ENCODE measurements around the gene SLMAP. TPM values are rescaled to one million over a fixed set of nuclear protein-coding genes. Genes with fewer than 3 reads are reported as not detected.

The SLMAP gene
- total and polyA plus RNA-seq, 2 of the 13 experiments (the other 11 are each of a cell fraction or from before 2014, with no cell fraction given): 24.0 to 48.3 TPM

DNA sequence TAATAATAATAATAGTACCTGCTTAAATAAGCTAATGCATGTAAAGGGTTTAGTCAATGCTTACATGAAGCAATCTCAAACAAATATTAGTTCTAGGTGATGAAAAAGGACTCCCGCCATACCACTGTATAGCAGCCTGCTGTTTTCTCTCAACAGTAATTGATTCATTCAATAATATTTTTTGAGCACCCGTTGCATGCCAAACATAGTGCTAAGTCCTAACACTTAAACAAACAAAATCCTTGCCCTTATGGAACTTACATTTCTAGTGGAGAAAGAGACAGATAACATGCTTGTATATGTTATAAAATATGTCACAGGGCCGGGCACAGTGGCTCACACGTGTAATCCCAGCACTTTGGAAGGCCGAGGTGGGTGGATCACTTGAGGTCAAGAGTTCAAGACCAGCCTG, 190.9 kb downstream of the SLMAP start:
- no peak overlapping the region for H3K9ac ChIP-seq (ENCODE audit: insufficient read depth, low read depth, low read length)
- H2AFZ ChIP-seq (ENCODE audit: low read length): no peak overlapping the region
- BruUV-seq (replicated peaks): no TSS peak
- H3K27me3 ChIP-seq (ENCODE audit: control insufficient read depth in 1 of 2, insufficient read depth in 2 of 2, low read length in 2 of 2): no peaks in the 10 kb centered on the region; a peak in 1 of 5 replicates
- H3K4me2 ChIP-seq (ENCODE audit: low read depth, low read length): peak overlapping the region; percentile 94
- H3K4me3 ChIP-seq (replicated peaks in 1 of 3; ENCODE audit: insufficient read depth in 1 of 3, low read depth in 2 of 3, low read length in 3 of 3): no peak overlapping the region
- DNase-seq (ENCODE audit: low spot score) (peak; percentile 91), ATAC-seq (peak; percentile 54), FAIRE-seq (no peak)
- in situ Hi-C loops (cut with HindIII; ENCODE audit: extremely low pct_ligation_motif_present, low pct_unique_long_range_greater_than_20kb): no loop called here
- H4K20me1 ChIP-seq (ENCODE audit: insufficient read depth, low read length): no peaks in the 10 kb centered on the region
- ChIA-PET CTCF (ENCODE audit: low intra/inter-chr PET ratio, low total read pairs) (no interaction called here), POLR2A (interaction anchor here (1.0 to 2.9 kb wide), 3 partner anchors 13 to 27 kb away, joined by 3 to 10 read pairs (median 3); no protein-coding TSS in a partner anchor)
- H3K36me3 ChIP-seq (replicated peaks in 1 of 2; ENCODE audit: control insufficient read depth in 1 of 2, insufficient read depth in 2 of 2, low read length in 2 of 2): no peaks in the 10 kb centered on the region
- no peaks in the 10 kb centered on the region for H3K79me2 ChIP-seq (ENCODE audit: insufficient read depth, low read length)
- H3K4me1 ChIP-seq (ENCODE audit: insufficient read depth, low read length): peaks cover 86% of the 10 kb centered on the region
- 1% methylated on average over 5 of the region's 5 CpGs for WGBS (ENCODE audit: low lambda C conversion rate)
- intact Hi-C loops (cut with micrococcal nuclease; ENCODE audit: unreplicated experiment): no loop called here
- H3K9me3 ChIP-seq (ENCODE audit: low read length): no peaks in the 10 kb centered on the region
- H3K27ac ChIP-seq (ENCODE audit: extremely low read length, insufficient read depth, low read length): peak overlapping the region; percentile 32
- TF ChIP-seq NCOR1 (IDR thresholded peaks at IDR 0.05; ENCODE audit: borderline replicate concordance, low read length) (peak; percentile 73), HES4 (CRISPR knock-in tag; IDR thresholded peaks at IDR 0.05; ENCODE audit: borderline replicate concordance) (no peak), SP140L (CRISPR knock-in tag; IDR thresholded peaks at IDR 0.05; ENCODE audit: borderline replicate concordance) (no peak), HNRNPH1 (optimal IDR thresholded peaks at IDR 0.05; ENCODE audit: low read depth, low read length) (no peak), ZNF251 (CRISPR knock-in tag; IDR thresholded peaks at IDR 0.05) (no peak), ZNF766 (CRISPR knock-in tag; IDR thresholded peaks at IDR 0.05; ENCODE audit: borderline replicate concordance) (no peak), ISL2 (CRISPR knock-in tag; IDR thresholded peaks at IDR 0.05) (peak; percentile 28; the same call in 1 of the 2 replicates), FOXA3 (CRISPR knock-in tag; IDR thresholded peaks at IDR 0.05) (peak; percentile 63), EP300 (IDR thresholded peaks at IDR 0.05; ENCODE audit: low read depth in 2 of 2, low read length in 2 of 2) (peak in 1 of 2 experiments; percentile 44; a peak in 1 of 4 replicates), EP300 (CRISPR knock-in tag; IDR thresholded peaks at IDR 0.05; ENCODE audit: borderline replicate concordance) (no peak), ZNF724P (CRISPR knock-in tag; IDR thresholded peaks at IDR 0.05; ENCODE audit: borderline replicate concordance) (no peak), PHF8 (CRISPR knock-in tag; IDR thresholded peaks at IDR 0.05) (no peak), PAF1 (CRISPR knock-in tag; IDR thresholded peaks at IDR 0.05) (no peak), ZNF83 (CRISPR knock-in tag; IDR thresholded peaks at IDR 0.05; ENCODE audit: borderline replicate concordance) (no peak), ZSCAN22 (CRISPR knock-in tag; IDR thresholded peaks at IDR 0.05) (no peak), EZH2 (conservative IDR thresholded peaks at IDR 0.05; ENCODE audit: low read depth, low read length) (no peak), SIN3B (IDR thresholded peaks at IDR 0.05; ENCODE audit: low read length) (no peak), TBX3 (IDR thresholded peaks at IDR 0.05; ENCODE audit: borderline replicate concordance) (peak; percentile 58; the same call in 1 of the 2 replicates)
- TF ChIP-seq, protein P1, sequence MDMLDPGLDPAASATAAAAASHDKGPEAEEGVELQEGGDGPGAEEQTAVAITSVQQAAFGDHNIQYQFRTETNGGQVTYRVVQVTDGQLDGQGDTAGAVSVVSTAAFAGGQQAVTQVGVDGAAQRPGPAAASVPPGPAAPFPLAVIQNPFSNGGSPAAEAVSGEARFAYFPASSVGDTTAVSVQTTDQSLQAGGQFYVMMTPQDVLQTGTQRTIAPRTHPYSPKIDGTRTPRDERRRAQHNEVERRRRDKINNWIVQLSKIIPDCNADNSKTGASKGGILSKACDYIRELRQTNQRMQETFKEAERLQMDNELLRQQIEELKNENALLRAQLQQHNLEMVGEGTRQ (IDR thresholded peaks at IDR 0.05; ENCODE audit: low read depth, low read length): no peak
- TF ChIP-seq, protein P1 (CRISPR knock-in tag; IDR thresholded peaks at IDR 0.05; ENCODE audit: borderline replicate concordance): no peak
- TF ChIP-seq, protein P2, sequence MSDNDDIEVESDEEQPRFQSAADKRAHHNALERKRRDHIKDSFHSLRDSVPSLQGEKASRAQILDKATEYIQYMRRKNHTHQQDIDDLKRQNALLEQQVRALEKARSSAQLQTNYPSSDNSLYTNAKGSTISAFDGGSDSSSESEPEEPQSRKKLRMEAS (IDR thresholded peaks at IDR 0.05): 0 out of 2 replicates have a peak, but pooled peaks have one; percentile 16
- TF ChIP-seq, protein P3, sequence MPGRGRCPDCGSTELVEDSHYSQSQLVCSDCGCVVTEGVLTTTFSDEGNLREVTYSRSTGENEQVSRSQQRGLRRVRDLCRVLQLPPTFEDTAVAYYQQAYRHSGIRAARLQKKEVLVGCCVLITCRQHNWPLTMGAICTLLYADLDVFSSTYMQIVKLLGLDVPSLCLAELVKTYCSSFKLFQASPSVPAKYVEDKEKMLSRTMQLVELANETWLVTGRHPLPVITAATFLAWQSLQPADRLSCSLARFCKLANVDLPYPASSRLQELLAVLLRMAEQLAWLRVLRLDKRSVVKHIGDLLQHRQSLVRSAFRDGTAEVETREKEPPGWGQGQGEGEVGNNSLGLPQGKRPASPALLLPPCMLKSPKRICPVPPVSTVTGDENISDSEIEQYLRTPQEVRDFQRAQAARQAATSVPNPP (CRISPR knock-in tag; IDR thresholded peaks at IDR 0.05): no peak
- TF ChIP-seq, protein P4, sequence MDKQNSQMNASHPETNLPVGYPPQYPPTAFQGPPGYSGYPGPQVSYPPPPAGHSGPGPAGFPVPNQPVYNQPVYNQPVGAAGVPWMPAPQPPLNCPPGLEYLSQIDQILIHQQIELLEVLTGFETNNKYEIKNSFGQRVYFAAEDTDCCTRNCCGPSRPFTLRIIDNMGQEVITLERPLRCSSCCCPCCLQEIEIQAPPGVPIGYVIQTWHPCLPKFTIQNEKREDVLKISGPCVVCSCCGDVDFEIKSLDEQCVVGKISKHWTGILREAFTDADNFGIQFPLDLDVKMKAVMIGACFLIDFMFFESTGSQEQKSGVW (CRISPR knock-in tag; IDR thresholded peaks at IDR 0.05; ENCODE audit: borderline replicate concordance): no peak
